ENCODE results near the gene GRIA1.

GRIA1 gene

DNA sequence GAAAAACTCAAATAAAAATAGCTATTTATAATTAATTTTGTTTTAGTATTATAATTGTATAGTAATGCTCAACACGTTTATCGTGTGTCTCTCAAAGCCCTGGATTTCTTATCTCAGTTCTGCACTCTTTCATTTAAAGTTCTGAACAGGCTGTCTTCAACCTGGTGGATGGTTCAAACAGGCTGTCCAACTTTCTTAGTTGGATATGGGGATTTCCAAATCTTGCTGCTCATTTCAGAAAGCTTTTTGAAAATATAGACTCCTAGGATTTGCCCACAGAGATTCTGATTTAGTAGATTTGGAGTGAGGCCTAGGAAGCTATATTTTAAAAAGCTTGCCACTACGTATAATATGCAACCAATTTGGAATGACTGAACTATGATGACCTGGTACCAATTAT is 120.3 kb downstream of the GRIA1 start:
- TF ChIP-seq TAF1 (IDR thresholded peaks at IDR 0.05; ENCODE audit: borderline replicate concordance, insufficient read depth, low read length) (no peak), SIN3A (IDR thresholded peaks at IDR 0.05; ENCODE audit: borderline replicate concordance, insufficient read depth, low read length) (no peak), FOXP2 (optimal IDR thresholded peaks at IDR 0.05; ENCODE audit: borderline replicate concordance, extremely low read depth, extremely low read length, insufficient read depth) (no peak), POLR2AphosphoS5 (IDR thresholded peaks at IDR 0.05; ENCODE audit: low read depth, low read length) (no peak)
- TF ChIP-seq, protein P1, sequence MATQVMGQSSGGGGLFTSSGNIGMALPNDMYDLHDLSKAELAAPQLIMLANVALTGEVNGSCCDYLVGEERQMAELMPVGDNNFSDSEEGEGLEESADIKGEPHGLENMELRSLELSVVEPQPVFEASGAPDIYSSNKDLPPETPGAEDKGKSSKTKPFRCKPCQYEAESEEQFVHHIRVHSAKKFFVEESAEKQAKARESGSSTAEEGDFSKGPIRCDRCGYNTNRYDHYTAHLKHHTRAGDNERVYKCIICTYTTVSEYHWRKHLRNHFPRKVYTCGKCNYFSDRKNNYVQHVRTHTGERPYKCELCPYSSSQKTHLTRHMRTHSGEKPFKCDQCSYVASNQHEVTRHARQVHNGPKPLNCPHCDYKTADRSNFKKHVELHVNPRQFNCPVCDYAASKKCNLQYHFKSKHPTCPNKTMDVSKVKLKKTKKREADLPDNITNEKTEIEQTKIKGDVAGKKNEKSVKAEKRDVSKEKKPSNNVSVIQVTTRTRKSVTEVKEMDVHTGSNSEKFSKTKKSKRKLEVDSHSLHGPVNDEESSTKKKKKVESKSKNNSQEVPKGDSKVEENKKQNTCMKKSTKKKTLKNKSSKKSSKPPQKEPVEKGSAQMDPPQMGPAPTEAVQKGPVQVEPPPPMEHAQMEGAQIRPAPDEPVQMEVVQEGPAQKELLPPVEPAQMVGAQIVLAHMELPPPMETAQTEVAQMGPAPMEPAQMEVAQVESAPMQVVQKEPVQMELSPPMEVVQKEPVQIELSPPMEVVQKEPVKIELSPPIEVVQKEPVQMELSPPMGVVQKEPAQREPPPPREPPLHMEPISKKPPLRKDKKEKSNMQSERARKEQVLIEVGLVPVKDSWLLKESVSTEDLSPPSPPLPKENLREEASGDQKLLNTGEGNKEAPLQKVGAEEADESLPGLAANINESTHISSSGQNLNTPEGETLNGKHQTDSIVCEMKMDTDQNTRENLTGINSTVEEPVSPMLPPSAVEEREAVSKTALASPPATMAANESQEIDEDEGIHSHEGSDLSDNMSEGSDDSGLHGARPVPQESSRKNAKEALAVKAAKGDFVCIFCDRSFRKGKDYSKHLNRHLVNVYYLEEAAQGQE (IDR thresholded peaks at IDR 0.05; ENCODE audit: insufficient read depth in 1 of 2, low read depth in 2 of 2, low read length in 2 of 2), result no peak

DNA sequence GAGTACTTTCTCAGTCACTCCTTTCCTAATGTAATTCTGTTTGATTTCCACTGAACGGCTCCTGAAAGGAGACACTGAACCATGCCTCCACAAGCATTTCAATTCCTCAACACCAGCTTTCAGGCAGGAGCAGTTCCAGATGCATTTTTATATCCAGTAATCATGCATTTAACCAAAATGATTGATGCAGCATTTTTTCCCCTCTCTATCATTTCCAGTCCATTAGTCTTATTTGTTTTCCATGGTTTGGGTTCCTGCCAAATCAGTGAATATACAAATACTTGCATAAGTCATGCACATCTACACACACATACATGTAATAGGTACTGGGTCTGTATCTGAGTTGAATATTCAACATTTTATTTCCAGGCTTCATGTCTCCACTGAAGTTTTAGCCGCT is 122.7 kb downstream of the GRIA1 start:
- no peak for TF ChIP-seq TAF1 (IDR thresholded peaks at IDR 0.05; ENCODE audit: borderline replicate concordance, insufficient read depth, low read length)
- TF ChIP-seq, protein P1 (IDR thresholded peaks at IDR 0.05; ENCODE audit: insufficient read depth in 1 of 2, low read depth in 2 of 2, low read length in 2 of 2), result no peak
- TF ChIP-seq SIN3A (IDR thresholded peaks at IDR 0.05; ENCODE audit: borderline replicate concordance, insufficient read depth, low read length), result no peak
- TF ChIP-seq POLR2AphosphoS5 (IDR thresholded peaks at IDR 0.05; ENCODE audit: low read depth, low read length), result no peak
- no peak for TF ChIP-seq FOXP2 (optimal IDR thresholded peaks at IDR 0.05; ENCODE audit: borderline replicate concordance, extremely low read depth, extremely low read length, insufficient read depth)

DNA sequence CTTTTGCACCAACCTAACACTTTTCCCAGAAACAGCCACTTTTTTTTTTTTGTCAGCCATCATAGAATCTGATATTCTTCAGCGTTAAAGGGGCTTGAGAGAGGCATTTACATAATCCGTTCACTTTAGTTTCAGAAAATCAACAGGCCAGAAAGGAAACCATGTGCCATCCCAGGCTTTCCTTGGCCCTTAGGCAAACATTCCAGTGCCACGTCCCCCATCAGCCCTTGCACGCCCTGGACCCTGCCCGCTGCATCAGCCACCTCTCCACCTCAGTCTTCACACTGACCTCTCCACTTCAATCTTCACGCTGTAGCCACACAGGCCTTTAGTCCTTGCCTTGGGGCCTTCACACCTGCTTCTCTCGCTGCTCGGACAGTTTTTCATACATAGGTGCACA is 123.2 kb downstream of the GRIA1 start:
- TF ChIP-seq TAF1 (IDR thresholded peaks at IDR 0.05; ENCODE audit: borderline replicate concordance, insufficient read depth, low read length) (no peak), POLR2AphosphoS5 (IDR thresholded peaks at IDR 0.05; ENCODE audit: low read depth, low read length) (no peak), FOXP2 (optimal IDR thresholded peaks at IDR 0.05; ENCODE audit: borderline replicate concordance, extremely low read depth, extremely low read length, insufficient read depth) (no peak), SIN3A (IDR thresholded peaks at IDR 0.05; ENCODE audit: borderline replicate concordance, insufficient read depth, low read length) (no peak)
- TF ChIP-seq, protein P1 (IDR thresholded peaks at IDR 0.05; ENCODE audit: insufficient read depth in 1 of 2, low read depth in 2 of 2, low read length in 2 of 2), result no peak

DNA sequence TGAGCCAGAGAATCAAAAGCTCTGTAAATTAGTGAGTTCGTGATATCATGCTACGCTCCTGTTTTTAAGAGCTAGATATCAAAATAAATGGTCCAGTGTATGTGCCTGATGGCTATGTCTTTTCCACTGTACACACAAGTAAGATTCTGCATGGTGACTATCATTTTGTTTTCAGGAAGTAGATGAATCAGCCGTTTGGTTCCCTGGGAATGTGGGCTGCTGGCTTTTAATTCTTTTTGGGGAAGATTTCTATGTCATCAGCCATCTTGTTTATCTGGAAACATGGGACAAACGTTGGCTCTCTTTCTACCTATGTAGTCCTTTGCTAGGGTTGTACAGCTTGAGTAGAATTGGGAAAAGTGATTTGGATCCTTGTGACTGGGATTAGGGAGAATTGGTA is 126.7 kb downstream of the GRIA1 start:
- TF ChIP-seq, protein P1 (IDR thresholded peaks at IDR 0.05; ENCODE audit: insufficient read depth in 1 of 2, low read depth in 2 of 2, low read length in 2 of 2), result no peak
- TF ChIP-seq SIN3A (IDR thresholded peaks at IDR 0.05; ENCODE audit: borderline replicate concordance, insufficient read depth, low read length), result no peak
- no peak for TF ChIP-seq POLR2AphosphoS5 (IDR thresholded peaks at IDR 0.05; ENCODE audit: low read depth, low read length)
- TF ChIP-seq TAF1 (IDR thresholded peaks at IDR 0.05; ENCODE audit: borderline replicate concordance, insufficient read depth, low read length), result no peak
- no peak for TF ChIP-seq FOXP2 (optimal IDR thresholded peaks at IDR 0.05; ENCODE audit: borderline replicate concordance, extremely low read depth, extremely low read length, insufficient read depth)

DNA sequence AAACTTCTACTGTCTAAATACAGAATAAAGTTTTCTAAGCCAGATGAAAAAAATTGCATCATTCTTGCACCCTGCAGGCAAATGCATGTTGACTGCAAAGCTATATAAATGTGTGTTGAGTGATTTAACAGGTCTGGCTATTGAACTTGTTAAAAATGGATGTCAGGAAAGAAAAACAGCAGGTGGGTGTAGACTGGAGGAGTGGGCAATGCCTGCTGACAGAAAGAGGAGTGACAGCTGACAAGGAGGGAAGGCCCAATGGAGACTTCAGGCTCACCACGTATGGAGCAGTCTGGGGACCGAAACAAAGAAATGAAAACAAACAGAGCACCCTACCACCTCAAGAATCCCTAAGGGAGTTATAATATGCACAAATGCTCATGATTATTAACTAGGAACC is 127.8 kb downstream of the GRIA1 start:
- TF ChIP-seq FOXP2 (optimal IDR thresholded peaks at IDR 0.05; ENCODE audit: borderline replicate concordance, extremely low read depth, extremely low read length, insufficient read depth) (no peak), SIN3A (IDR thresholded peaks at IDR 0.05; ENCODE audit: borderline replicate concordance, insufficient read depth, low read length) (no peak), TAF1 (IDR thresholded peaks at IDR 0.05; ENCODE audit: borderline replicate concordance, insufficient read depth, low read length) (no peak), POLR2AphosphoS5 (IDR thresholded peaks at IDR 0.05; ENCODE audit: low read depth, low read length) (no peak)
- TF ChIP-seq, protein P1 (IDR thresholded peaks at IDR 0.05; ENCODE audit: insufficient read depth in 1 of 2, low read depth in 2 of 2, low read length in 2 of 2), result no peak

Measured in PFSK-1 (cell line).